ENCODE measurements around the gene TPK1.
A peak's percentile ranks its signal among the peaks of the same experiment; 100 is the strongest.
"Not testable (repeated sequence)": the region's sequence is repeated elsewhere in the genome, so short reads cannot be mapped to it uniquely, and the experiment has no call there.

The TPK1 gene

GRCh38 chr7:144777005-144777839 is 58.6 kb downstream of the TPK1 start:
- no peak for DNase-seq (ENCODE audit: low read depth)

- DNase-seq (ENCODE audit: low read depth), result no peak
Observed at GRCh38 chr7:144776447-144776846, 59.4 kb downstream of the TPK1 start.

- no peak for DNase-seq (ENCODE audit: low read depth)
Observed at GRCh38 chr7:144775749-144776148, 60.1 kb downstream of the TPK1 start.

GRCh38 chr7:144771927-144772326 is 63.9 kb downstream of the TPK1 start:
- no peak for DNase-seq (ENCODE audit: low read depth)

GRCh38 chr7:144771174-144771573 is 64.7 kb downstream of the TPK1 start:
- no peak for DNase-seq (ENCODE audit: low read depth)

GRCh38 chr7:144769352-144769751 is 66.5 kb downstream of the TPK1 start:
- DNase-seq (ENCODE audit: low read depth), result no peak

GRCh38 chr7:144768633-144769032 is 67.2 kb downstream of the TPK1 start:
- no peak for DNase-seq (ENCODE audit: low read depth)

- no peak for DNase-seq (ENCODE audit: low read depth)
Observed at GRCh38 chr7:144763291-144763690, 72.6 kb downstream of the TPK1 start.

GRCh38 chr7:144762853-144763252 is 73.0 kb downstream of the TPK1 start:
- no peak for DNase-seq (ENCODE audit: low read depth)

GRCh38 chr7:144761493-144761892 is 74.4 kb downstream of the TPK1 start:
- no peak for DNase-seq (ENCODE audit: low read depth)

- DNase-seq (ENCODE audit: low read depth), result no peak
Observed at GRCh38 chr7:144759653-144760052, 76.2 kb downstream of the TPK1 start.

GRCh38 chr7:144747936-144748335 is 87.9 kb downstream of the TPK1 start:
- DNase-seq (ENCODE audit: low read depth), result no peak

- DNase-seq (ENCODE audit: low read depth), result peak; percentile 19
Observed at GRCh38 chr7:144738708-144739314, 97.0 kb downstream of the TPK1 start.

GRCh38 chr7:144738146-144738545 is 97.7 kb downstream of the TPK1 start:
- no peak for DNase-seq (ENCODE audit: low read depth)

- DNase-seq (ENCODE audit: low read depth), result no peak
Observed at GRCh38 chr7:144736880-144737493, 98.9 kb downstream of the TPK1 start.

GRCh38 chr7:144735505-144736276 is 100.2 kb downstream of the TPK1 start:
- DNase-seq (ENCODE audit: low read depth), result no peak

GRCh38 chr7:144731661-144732351 is 104.0 kb downstream of the TPK1 start:
- no peak for DNase-seq (ENCODE audit: low read depth)

- no peak for DNase-seq (ENCODE audit: low read depth)
Observed at GRCh38 chr7:144730224-144730623, 105.6 kb downstream of the TPK1 start.

- DNase-seq (ENCODE audit: low read depth), result no peak
Observed at GRCh38 chr7:144729226-144729625, 106.6 kb downstream of the TPK1 start.

- DNase-seq (ENCODE audit: low read depth), result no peak
Observed at GRCh38 chr7:144728551-144728950, 107.3 kb downstream of the TPK1 start.

GRCh38 chr7:144726840-144727239 is 109.0 kb downstream of the TPK1 start:
- DNase-seq (ENCODE audit: low read depth), result not testable (repeated sequence)

GRCh38 chr7:144725070-144725469 is 110.8 kb downstream of the TPK1 start:
- DNase-seq (ENCODE audit: low read depth), result no peak
